HepG2 (cell line): ENCODE measurements around the gene TRPV4. TPM values are rescaled to one million over a fixed set of nuclear protein-coding genes. Genes with fewer than 3 reads are reported as not detected.
A peak's percentile ranks its signal among the peaks of the same experiment; 100 is the strongest.

Experiments used
- ATF1 ChIP-seq: IDR thresholded peaks from 2 replicates; pipeline ENCODE4 v1.6.1; 2016; ENCODE audit warnings: mild to moderate bottlenecking, control low read depth
- FOXA3 ChIP-seq: IDR thresholded peaks from 2 replicates; pipeline ENCODE4 v1.6.1; 2016; ENCODE audit warnings: missing genetic modification reagents, missing compliant biosample characterization
- GATAD2A ChIP-seq: IDR thresholded peaks from 2 replicates; pipeline ENCODE4 v1.6.1; 2016
- HNF1A ChIP-seq, 2 experiments: sonication (generic) in 1 of 2; formaldehyde crosslinking in 1 of 2; IDR thresholded peaks; 2 replicates each; pipeline versions ENCODE4 v1.4.0 to v1.6.1; 2016 to 2020; ENCODE audit warnings: borderline replicate concordance in 1 of 2, low read depth in 1 of 2, mild to moderate bottlenecking in 1 of 2, missing genetic modification reagents in 1 of 2
- NR2F1 ChIP-seq, 2 experiments: fragments of 450-650 bp in 1 of 2; formaldehyde crosslinking in 1 of 2; IDR thresholded peaks; 2 replicates each; pipeline versions ENCODE4 v1.5.0 to v1.6.1; 2016 to 2020; ENCODE audit warnings: mild to moderate bottlenecking in 1 of 2, missing compliant biosample characterization in 1 of 2, missing genetic modification reagents in 1 of 2, moderate library complexity in 1 of 2
- NR2F6 ChIP-seq, 2 experiments: IDR thresholded peaks; 2 replicates each; pipeline ENCODE4 v1.6.1; 2016; ENCODE audit warnings: antibody characterized with exemption in 1 of 2, mild to moderate bottlenecking in 1 of 2
- PAXIP1 ChIP-seq: sonication (generic); formaldehyde crosslinking; conservative IDR thresholded peaks from 2 replicates; pipeline ENCODE4 v1.4.0; 2020; ENCODE audit warnings: mild to moderate bottlenecking, missing genetic modification reagents, moderate library complexity
- RELA ChIP-seq: sonication (generic); formaldehyde crosslinking; IDR thresholded peaks from 2 replicates; pipeline ENCODE4 v1.4.0; 2020; ENCODE audit warnings: missing genetic modification reagents
- RXRB ChIP-seq: IDR thresholded peaks from 2 replicates; pipeline ENCODE4 v1.6.1; 2016; ENCODE audit warnings: borderline replicate concordance, missing genetic modification reagents, missing compliant biosample characterization
- SRSF9 ChIP-seq: fragments of 200-400 bp; formaldehyde crosslinking; IDR thresholded peaks from 2 replicates; pipeline ENCODE4 v1.6.1; 2018; ENCODE audit warnings: borderline replicate concordance, mild to moderate bottlenecking, low read depth, low read length; ENCODE audit not compliant: insufficient read depth, poor library complexity, severe bottlenecking
- TBX2 ChIP-seq: sonication (generic); formaldehyde crosslinking; IDR thresholded peaks from 2 replicates; pipeline ENCODE4 v1.5.0; 2020; ENCODE audit warnings: missing genetic modification reagents, mild to moderate bottlenecking, borderline replicate concordance
- TFDP1 ChIP-seq: IDR thresholded peaks from 2 replicates; pipeline ENCODE4 v1.6.1; 2016; ENCODE audit warnings: missing compliant biosample characterization, missing genetic modification reagents, borderline replicate concordance
- ZNF574 ChIP-seq: sonication (generic); formaldehyde crosslinking; IDR thresholded peaks from 2 replicates; pipeline ENCODE4 v1.4.0; 2020; ENCODE audit warnings: missing genetic modification reagents
- ZSCAN25 ChIP-seq: sonication (generic); formaldehyde crosslinking; IDR thresholded peaks from 2 replicates; pipeline ENCODE4 v1.8.0; 2022; ENCODE audit warnings: mild to moderate bottlenecking, missing genetic modification reagents
- ZZZ3 ChIP-seq: sonication (generic); formaldehyde crosslinking; IDR thresholded peaks from 2 replicates; pipeline ENCODE4 v1.4.0; 2020; ENCODE audit warnings: missing genetic modification reagents, mild to moderate bottlenecking, borderline replicate concordance
- polyA plus RNA-seq, 8 experiments: library from polyadenylated mRNA; depleted of rRNA in 3 of 8; stranded (reverse) in 7 of 8; unstranded in 1 of 8; fragments of >200 nt; fragmentation: Illumina TruSeq in 4 of 8; extraction: Trizol in 4 of 8; gene quantifications; 2 replicates each; pipeline versions ENCODE4 v1.2.1 to v1.2.3, GENCODE V29; 2011 to 2016; ENCODE audit warnings: low read depth in 4 of 8, missing spikeins in 1 of 8, mixed read lengths in 1 of 8; ENCODE audit not compliant: insufficient read depth in 1 of 8
- total RNA-seq, 5 experiments: library from RNA; depleted of rRNA; stranded (reverse); fragments of >200 nt; fragmentation: Illumina TruSeq; extraction: Trizol; gene quantifications; 2 replicates each; pipeline ENCODE4 v1.2.3, GENCODE V29; 2016; ENCODE audit warnings: low read depth in 1 of 5

TRPV4 gene
- total and polyA plus RNA-seq, 2 of the 13 experiments (the other 11 are each of a cell fraction or from before 2014, with no cell fraction given) = 0.66 to 4.7 TPM

- peak; percentile 64 for TF ChIP-seq ZNF574
- peak; percentile 85 for TF ChIP-seq RXRB
- TF ChIP-seq ZSCAN25 (CRISPR knock-in tag) = no peak
- no peak for TF ChIP-seq ATF1 (CRISPR knock-in tag)
- no peak for TF ChIP-seq ZZZ3 (CRISPR knock-in tag)
- TF ChIP-seq RELA (CRISPR knock-in tag) = no peak
- peak; percentile 55; the same call in 1 of the 2 replicates for TF ChIP-seq GATAD2A (CRISPR knock-in tag)
- 0 out of 4 replicates have a peak, but pooled peaks have one; percentile 12 to 39 for TF ChIP-seq NR2F1 (CRISPR knock-in tag; IDR thresholded peaks at IDR 0.05)
- 0 out of 2 replicates have a peak, but pooled peaks have one; percentile 15 for TF ChIP-seq PAXIP1 (CRISPR knock-in tag)
- TF ChIP-seq HNF1A (IDR thresholded peaks at IDR 0.05; ENCODE audit: low read depth) = no peak
- no peak for TF ChIP-seq HNF1A (CRISPR knock-in tag; IDR thresholded peaks at IDR 0.05; ENCODE audit: borderline replicate concordance)
- peak; percentile 41; the same call in 1 of the 2 replicates for TF ChIP-seq TBX2
- peak; percentile 34; the same call in 1 of the 2 replicates for TF ChIP-seq FOXA3 (CRISPR knock-in tag)
- no peak for TF ChIP-seq TFDP1 (CRISPR knock-in tag)
- no peak for TF ChIP-seq SRSF9
- peak; percentile 66 for TF ChIP-seq NR2F6 (IDR thresholded peaks at IDR 0.05)
- TF ChIP-seq NR2F6 (CRISPR knock-in tag; IDR thresholded peaks at IDR 0.05) = peak; percentile 82
These were observed 72.9 kb downstream of the TRPV4 start (continued) for GRCh38 chr12:109760031-109760929.
